PFSK-1 (cell line): Measurements from ENCODE around the gene ETV7.

Source experiments
- FOXP2 ChIP-seq: optimal IDR thresholded peaks from 2 replicates; pipeline ENCODE3; 2011; ENCODE audit warnings: borderline replicate concordance, control low read depth, inconsistent platforms; ENCODE audit not compliant: insufficient read depth; ENCODE audit errors: extremely low read length, extremely low read depth
- POLR2AphosphoS5 ChIP-seq: IDR thresholded peaks from 2 replicates; pipeline ENCODE4 v1.6.1; 2012; ENCODE audit warnings: low read depth, mild to moderate bottlenecking, control low read depth, low read length, moderate library complexity
- SIN3A ChIP-seq: IDR thresholded peaks from 2 replicates; pipeline ENCODE4 v1.6.1; 2012; ENCODE audit warnings: mild to moderate bottlenecking, low read length, moderate library complexity, borderline replicate concordance; ENCODE audit not compliant: insufficient read depth
- TAF1 ChIP-seq: IDR thresholded peaks from 2 replicates; pipeline ENCODE4 v1.6.1; 2012; ENCODE audit warnings: low read length, control low read depth, borderline replicate concordance; ENCODE audit not compliant: insufficient read depth
- TF ChIP-seq, protein P1 (sequence below), 2 experiments: IDR thresholded peaks; 2 replicates each; pipeline versions ENCODE4 v1.6.1 to v1.8.0; 2011 to 2012; ENCODE audit warnings: low read depth in 2 of 2, low read length in 2 of 2, control low read depth in 1 of 2, inconsistent platforms in 1 of 2, mild to moderate bottlenecking in 1 of 2, moderate library complexity in 1 of 2; ENCODE audit not compliant: insufficient read depth in 1 of 2

ETV7 gene

DNA sequence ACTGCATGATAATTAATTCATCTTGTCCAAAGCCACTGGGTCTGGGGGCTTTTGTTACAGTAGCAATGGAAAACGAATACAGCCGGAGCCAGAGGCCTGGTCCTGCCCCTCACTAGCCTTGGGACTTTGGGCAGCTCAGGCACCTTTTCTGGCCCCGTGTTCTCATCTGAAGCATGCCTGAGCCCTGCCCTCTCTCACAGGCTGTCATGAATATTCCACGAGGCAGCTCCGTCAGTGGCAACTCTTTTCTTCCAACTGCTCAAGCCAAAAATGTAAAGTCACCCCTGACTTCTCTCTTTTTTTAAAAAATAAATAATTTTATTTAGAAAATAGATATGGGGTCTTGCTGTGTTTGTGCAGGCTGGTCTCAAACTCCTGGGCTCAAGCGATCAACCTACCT is 56.1 kb downstream of the ETV7 start:
- TF ChIP-seq, protein P1, sequence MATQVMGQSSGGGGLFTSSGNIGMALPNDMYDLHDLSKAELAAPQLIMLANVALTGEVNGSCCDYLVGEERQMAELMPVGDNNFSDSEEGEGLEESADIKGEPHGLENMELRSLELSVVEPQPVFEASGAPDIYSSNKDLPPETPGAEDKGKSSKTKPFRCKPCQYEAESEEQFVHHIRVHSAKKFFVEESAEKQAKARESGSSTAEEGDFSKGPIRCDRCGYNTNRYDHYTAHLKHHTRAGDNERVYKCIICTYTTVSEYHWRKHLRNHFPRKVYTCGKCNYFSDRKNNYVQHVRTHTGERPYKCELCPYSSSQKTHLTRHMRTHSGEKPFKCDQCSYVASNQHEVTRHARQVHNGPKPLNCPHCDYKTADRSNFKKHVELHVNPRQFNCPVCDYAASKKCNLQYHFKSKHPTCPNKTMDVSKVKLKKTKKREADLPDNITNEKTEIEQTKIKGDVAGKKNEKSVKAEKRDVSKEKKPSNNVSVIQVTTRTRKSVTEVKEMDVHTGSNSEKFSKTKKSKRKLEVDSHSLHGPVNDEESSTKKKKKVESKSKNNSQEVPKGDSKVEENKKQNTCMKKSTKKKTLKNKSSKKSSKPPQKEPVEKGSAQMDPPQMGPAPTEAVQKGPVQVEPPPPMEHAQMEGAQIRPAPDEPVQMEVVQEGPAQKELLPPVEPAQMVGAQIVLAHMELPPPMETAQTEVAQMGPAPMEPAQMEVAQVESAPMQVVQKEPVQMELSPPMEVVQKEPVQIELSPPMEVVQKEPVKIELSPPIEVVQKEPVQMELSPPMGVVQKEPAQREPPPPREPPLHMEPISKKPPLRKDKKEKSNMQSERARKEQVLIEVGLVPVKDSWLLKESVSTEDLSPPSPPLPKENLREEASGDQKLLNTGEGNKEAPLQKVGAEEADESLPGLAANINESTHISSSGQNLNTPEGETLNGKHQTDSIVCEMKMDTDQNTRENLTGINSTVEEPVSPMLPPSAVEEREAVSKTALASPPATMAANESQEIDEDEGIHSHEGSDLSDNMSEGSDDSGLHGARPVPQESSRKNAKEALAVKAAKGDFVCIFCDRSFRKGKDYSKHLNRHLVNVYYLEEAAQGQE (IDR thresholded peaks at IDR 0.05; ENCODE audit: insufficient read depth in 1 of 2, low read depth in 2 of 2, low read length in 2 of 2), result no peak
- TF ChIP-seq FOXP2 (no peak), POLR2AphosphoS5 (no peak), SIN3A (no peak), TAF1 (no peak)

DNA sequence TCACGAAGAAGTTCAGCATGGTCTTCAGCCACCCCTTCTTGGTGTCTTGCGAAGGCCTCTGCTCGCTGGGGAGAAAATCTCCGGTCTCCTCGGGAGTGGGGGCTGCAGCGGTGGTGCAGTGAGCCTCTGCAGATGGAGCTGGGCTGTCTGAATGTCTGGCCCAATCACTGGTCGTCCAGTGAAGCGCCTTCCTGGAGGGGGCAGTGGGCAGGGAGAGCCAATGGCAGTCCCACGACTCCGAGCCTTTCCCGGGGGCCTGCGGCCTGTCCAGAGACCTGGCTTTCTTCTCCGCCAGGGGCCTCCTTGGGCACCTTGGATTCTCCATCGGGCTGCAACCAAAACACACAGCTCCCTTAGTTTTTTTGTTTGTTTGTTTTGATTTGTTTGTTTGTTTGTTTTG is 57.1 kb downstream of the ETV7 start:
- TF ChIP-seq SIN3A, result no peak
- no peak for TF ChIP-seq TAF1
- no peak for TF ChIP-seq FOXP2
- TF ChIP-seq, protein P1 (IDR thresholded peaks at IDR 0.05; ENCODE audit: insufficient read depth in 1 of 2, low read depth in 2 of 2, low read length in 2 of 2), result no peak
- TF ChIP-seq POLR2AphosphoS5, result no peak

DNA sequence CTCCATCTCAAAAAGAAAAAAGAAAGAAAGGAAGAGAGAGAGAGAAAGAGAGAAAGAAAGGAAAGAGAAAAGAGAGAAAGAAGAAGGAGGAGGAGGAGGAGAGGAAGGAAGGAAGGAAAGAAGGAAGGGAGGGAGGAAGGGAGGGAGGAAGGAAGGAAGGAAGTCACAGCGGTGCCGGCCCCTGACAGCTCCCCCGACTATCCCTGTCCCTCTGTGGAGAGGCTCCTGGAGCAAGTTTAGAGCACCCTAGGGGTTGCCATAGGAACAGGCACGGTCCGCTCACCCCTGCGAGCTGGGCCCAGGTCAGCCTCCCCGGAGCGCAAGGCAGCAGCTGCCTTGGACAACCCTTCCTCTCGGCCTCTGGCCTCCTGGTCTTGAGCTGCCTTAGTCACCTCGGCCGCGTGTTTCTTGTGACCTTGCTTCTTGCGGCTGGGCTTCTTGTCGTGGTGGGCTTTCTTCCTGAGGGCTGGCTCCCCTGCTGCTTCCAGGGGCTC is 57.6 kb downstream of the ETV7 start:
- TF ChIP-seq, protein P1 (IDR thresholded peaks at IDR 0.05; ENCODE audit: insufficient read depth in 1 of 2, low read depth in 2 of 2, low read length in 2 of 2), result no peak
- TF ChIP-seq POLR2AphosphoS5, result no peak

DNA sequence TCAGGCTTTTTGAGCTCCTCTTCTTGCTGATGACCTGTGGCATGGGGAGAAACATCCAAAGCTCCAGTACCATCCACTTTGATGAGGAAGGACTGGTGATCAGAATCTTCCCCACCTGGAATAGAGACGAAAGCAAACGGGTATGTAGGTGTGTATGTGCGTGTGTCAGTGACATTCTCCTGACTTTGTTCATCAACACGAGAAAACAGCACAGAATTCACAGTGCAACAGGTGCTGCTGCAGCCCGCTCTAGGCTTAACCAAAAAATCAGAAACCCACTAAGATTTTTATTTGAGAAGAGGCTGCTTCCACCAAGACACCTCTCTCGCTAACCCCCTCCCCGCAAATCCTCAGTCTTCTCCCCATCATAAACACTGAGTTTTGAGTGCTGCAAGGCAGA is 58.9 kb downstream of the ETV7 start:
- TF ChIP-seq TAF1 (no peak), POLR2AphosphoS5 (no peak), FOXP2 (no peak), SIN3A (no peak)
- TF ChIP-seq, protein P1 (IDR thresholded peaks at IDR 0.05; ENCODE audit: insufficient read depth in 1 of 2, low read depth in 2 of 2, low read length in 2 of 2), result no peak

DNA sequence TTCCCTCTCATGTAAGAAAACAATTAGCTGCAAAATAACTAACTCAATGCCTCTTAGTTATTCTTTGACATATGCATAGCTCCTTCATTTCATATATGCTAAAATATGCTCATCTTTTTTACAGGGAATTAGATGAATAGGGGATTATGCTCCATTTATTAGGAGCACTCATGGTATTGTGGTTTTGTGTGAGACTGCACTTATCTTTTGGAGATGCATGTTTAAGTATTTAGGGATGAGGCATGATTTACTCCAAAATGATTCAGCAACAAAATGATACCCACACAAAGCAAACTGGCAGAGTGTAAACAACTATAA is 59.6 kb downstream of the ETV7 start:
- no peak for TF ChIP-seq POLR2AphosphoS5
- TF ChIP-seq FOXP2, result no peak
- TF ChIP-seq SIN3A, result no peak
- TF ChIP-seq TAF1, result no peak
- TF ChIP-seq, protein P1 (IDR thresholded peaks at IDR 0.05; ENCODE audit: insufficient read depth in 1 of 2, low read depth in 2 of 2, low read length in 2 of 2), result no peak
